ENCODE measurements around the gene TESK2.

TESK2 gene

GRCh38 chr1:45364294-45364693, 126.7 kb downstream of the TESK2 start:
- DNase-seq = no peak

GRCh38 chr1:45360981-45361380, 130.0 kb downstream of the TESK2 start:
- DNase-seq = peak; percentile 66

- peak; percentile 55 for DNase-seq
Observed at GRCh38 chr1:45359882-45360513, 131.0 kb downstream of the TESK2 start.

- no peak for DNase-seq
Observed at GRCh38 chr1:45356186-45356585, 134.8 kb downstream of the TESK2 start.

- no peak for DNase-seq
Observed at GRCh38 chr1:45355683-45356082, 135.3 kb downstream of the TESK2 start.

GRCh38 chr1:45354838-45355237, 136.1 kb downstream of the TESK2 start:
- no peak for DNase-seq

GRCh38 chr1:45353685-45354084, 137.3 kb downstream of the TESK2 start:
- DNase-seq = no peak

GRCh38 chr1:45351508-45351907, 139.5 kb downstream of the TESK2 start:
- no peak for DNase-seq

GRCh38 chr1:45348966-45349677, 141.8 kb downstream of the TESK2 start:
- DNase-seq = no peak

- no peak for DNase-seq
Observed at GRCh38 chr1:45348609-45348965, 142.4 kb downstream of the TESK2 start.

GRCh38 chr1:45348020-45348419, 142.9 kb downstream of the TESK2 start:
- no peak for DNase-seq

GRCh38 chr1:45346473-45346872, 144.5 kb downstream of the TESK2 start:
- no peak for DNase-seq

GRCh38 chr1:45345014-45345413, 145.9 kb downstream of the TESK2 start:
- DNase-seq = no peak

GRCh38 chr1:45344499-45344898, 146.5 kb downstream of the TESK2 start:
- DNase-seq = no peak

- no peak for DNase-seq
Observed at GRCh38 chr1:45340816-45341466, 150.0 kb downstream of the TESK2 start.

GRCh38 chr1:45339789-45340558, 151.0 kb downstream of the TESK2 start, which contains the start of the genes MUTYH and TOE1:
TSS of gene MUTYH (minus strand) at chr1:45340440. CDS start at chr1:45334505, 5,935 bp downstream.
TSS of gene TOE1 (plus strand) at chr1:45340170. CDS start at chr1:45340253, 83 bp downstream.
- DNase-seq = peak; percentile 97

- DNase-seq = no peak
Observed at GRCh38 chr1:45337630-45338325, 153.2 kb downstream of the TESK2 start.

- DNase-seq = no peak
Observed at GRCh38 chr1:45335855-45336324, 155.1 kb downstream of the TESK2 start.

GRCh38 chr1:45334308-45335245, 156.4 kb downstream of the TESK2 start:
- DNase-seq = no peak

GRCh38 chr1:45332346-45332720, 158.6 kb downstream of the TESK2 start:
- no peak for DNase-seq

Data from NCI-H526 treated with DMSO at 0.1 percent for 48 hours (cell line).